GM19025 (cell line): ENCODE measurements around the gene PTPRK.
"Not testable (repeated sequence)": the region's sequence is repeated elsewhere in the genome, so short reads cannot be mapped to it uniquely, and the experiment has no call there.

Experiments
- ATAC-seq: cut with Tn5 transposase; IDR thresholded peaks from one replicate; pipeline ENCODE4 v1.9.1; 2021; ENCODE audit warnings: mild to moderate bottlenecking, low read depth, moderate library complexity; ENCODE audit not compliant: unreplicated experiment

The PTPRK gene

GRCh38 chr6:127951172-127951917 lies 569.1 kb downstream of the PTPRK start:
- peak; percentile 76 for ATAC-seq

GRCh38 chr6:127950566-127951145 lies 569.7 kb downstream of the PTPRK start:
- peak; percentile 28 for ATAC-seq

- no peak for ATAC-seq
These were observed 571.1 kb downstream of the PTPRK start for GRCh38 chr6:127949251-127949650.

- no peak for ATAC-seq
These were observed 574.0 kb downstream of the PTPRK start for GRCh38 chr6:127946388-127946787.

- ATAC-seq: no peak
These were observed 574.8 kb downstream of the PTPRK start for GRCh38 chr6:127945434-127946097.

- no peak for ATAC-seq
These were observed 579.2 kb downstream of the PTPRK start for GRCh38 chr6:127941228-127941627.

GRCh38 chr6:127939442-127940066 lies 580.8 kb downstream of the PTPRK start:
- ATAC-seq: no peak

GRCh38 chr6:127938701-127939100 lies 581.7 kb downstream of the PTPRK start:
- no peak for ATAC-seq

- no peak for ATAC-seq
These were observed 582.7 kb downstream of the PTPRK start for GRCh38 chr6:127937747-127938146.

GRCh38 chr6:127937102-127937501 lies 583.3 kb downstream of the PTPRK start:
- ATAC-seq: no peak

- ATAC-seq: no peak
These were observed 585.4 kb downstream of the PTPRK start for GRCh38 chr6:127934956-127935355.

GRCh38 chr6:127933852-127934840 lies 586.3 kb downstream of the PTPRK start:
- ATAC-seq: no peak

GRCh38 chr6:127933137-127933536 lies 587.3 kb downstream of the PTPRK start:
- ATAC-seq: no peak

- ATAC-seq: no peak
These were observed 587.7 kb downstream of the PTPRK start for GRCh38 chr6:127932708-127933107.

- ATAC-seq: not testable (repeated sequence)
These were observed 594.0 kb downstream of the PTPRK start for GRCh38 chr6:127926441-127926840.

GRCh38 chr6:127924440-127924839 lies 596.0 kb downstream of the PTPRK start:
- no peak for ATAC-seq

- no peak for ATAC-seq
These were observed 596.4 kb downstream of the PTPRK start for GRCh38 chr6:127924031-127924430.

- no peak for ATAC-seq
These were observed 597.3 kb downstream of the PTPRK start for GRCh38 chr6:127923135-127923534.

- no peak for ATAC-seq
These were observed 598.4 kb downstream of the PTPRK start for GRCh38 chr6:127921982-127922381.

GRCh38 chr6:127920804-127921203 lies 599.6 kb downstream of the PTPRK start:
- no peak for ATAC-seq
